HepG2 (cell line): ENCODE data around the gene DOCK3. TPM values are rescaled to one million over a fixed set of nuclear protein-coding genes. Genes with fewer than 3 reads are reported as not detected.

Experiments
- ATF3 ChIP-seq: sonication (generic); formaldehyde crosslinking; IDR thresholded peaks from 2 replicates; pipeline ENCODE4 v1.4.0; 2020; ENCODE audit warnings: missing genetic modification reagents
- FOXA3 ChIP-seq: IDR thresholded peaks from 2 replicates; pipeline ENCODE4 v1.6.1; 2016; ENCODE audit warnings: missing genetic modification reagents, missing compliant biosample characterization
- GFI1 ChIP-seq: sonication (generic); formaldehyde crosslinking; IDR thresholded peaks from 2 replicates; pipeline ENCODE4 v1.5.0; 2020; ENCODE audit warnings: missing genetic modification reagents, mild to moderate bottlenecking, borderline replicate concordance
- HDAC1 ChIP-seq: sonication (generic); formaldehyde crosslinking; IDR thresholded peaks from 2 replicates; pipeline ENCODE4 v1.5.1; 2020; ENCODE audit warnings: mild to moderate bottlenecking, missing genetic modification reagents
- PCBP2 ChIP-seq: fragments of 200-400 bp; formaldehyde crosslinking; optimal IDR thresholded peaks from 2 replicates; pipeline ENCODE3; 2018; ENCODE audit warnings: low read length, low read depth; ENCODE audit not compliant: poor library complexity, severe bottlenecking
- TEAD2 ChIP-seq: sonication (generic); formaldehyde crosslinking; IDR thresholded peaks from 2 replicates; pipeline ENCODE4 v1.9.0; 2021; ENCODE audit warnings: missing genetic modification reagents
- TEAD3 ChIP-seq: optimal IDR thresholded peaks from 2 replicates; pipeline ENCODE3; 2016; ENCODE audit warnings: borderline replicate concordance
- ZNF317 ChIP-seq: sonication (generic); formaldehyde crosslinking; IDR thresholded peaks from 2 replicates; pipeline ENCODE4 v1.5.0; 2020; ENCODE audit warnings: mild to moderate bottlenecking, missing genetic modification reagents
- ZNF549 ChIP-seq: sonication (generic); formaldehyde crosslinking; IDR thresholded peaks from 2 replicates; pipeline ENCODE4 v1.5.0; 2020; ENCODE audit warnings: missing genetic modification reagents
- ZNF644 ChIP-seq: IDR thresholded peaks from 2 replicates; pipeline ENCODE4 v1.6.1; 2016; ENCODE audit warnings: low read depth
- ZNF674 ChIP-seq: sonication (generic); formaldehyde crosslinking; IDR thresholded peaks from 2 replicates; pipeline ENCODE4 v1.5.0; 2020; ENCODE audit warnings: low read depth, mild to moderate bottlenecking, missing genetic modification reagents
- ZNF83 ChIP-seq: sonication (generic); formaldehyde crosslinking; IDR thresholded peaks from 2 replicates; pipeline ENCODE4 v1.4.0; 2020; ENCODE audit warnings: missing genetic modification reagents, mild to moderate bottlenecking, borderline replicate concordance
- ZXDC ChIP-seq: sonication (generic); formaldehyde crosslinking; IDR thresholded peaks from 2 replicates; pipeline ENCODE4 v1.5.0; 2020; ENCODE audit warnings: mild to moderate bottlenecking, missing genetic modification reagents
- polyA plus RNA-seq, 8 experiments: library from polyadenylated mRNA; depleted of rRNA in 3 of 8; stranded (reverse) in 7 of 8; unstranded in 1 of 8; fragments of >200 nt; fragmentation: Illumina TruSeq in 4 of 8; extraction: Trizol in 4 of 8; gene quantifications; 2 replicates each; pipeline versions ENCODE4 v1.2.1 to v1.2.3, GENCODE V29; 2011 to 2016; ENCODE audit warnings: low read depth in 4 of 8, missing spikeins in 1 of 8, mixed read lengths in 1 of 8; ENCODE audit not compliant: insufficient read depth in 1 of 8
- total RNA-seq, 5 experiments: library from RNA; depleted of rRNA; stranded (reverse); fragments of >200 nt; fragmentation: Illumina TruSeq; extraction: Trizol; gene quantifications; 2 replicates each; pipeline ENCODE4 v1.2.3, GENCODE V29; 2016; ENCODE audit warnings: low read depth in 1 of 5
- TF ChIP-seq, protein P1 (sequence below): IDR thresholded peaks from 2 replicates; pipeline ENCODE4 v1.4.0; 2020; ENCODE audit warnings: mild to moderate bottlenecking, missing genetic modification reagents

DOCK3 gene
- total and polyA plus RNA-seq, 2 of the 13 experiments (the other 11 are each of a cell fraction or from before 2014, with no cell fraction given): not detected

DNA sequence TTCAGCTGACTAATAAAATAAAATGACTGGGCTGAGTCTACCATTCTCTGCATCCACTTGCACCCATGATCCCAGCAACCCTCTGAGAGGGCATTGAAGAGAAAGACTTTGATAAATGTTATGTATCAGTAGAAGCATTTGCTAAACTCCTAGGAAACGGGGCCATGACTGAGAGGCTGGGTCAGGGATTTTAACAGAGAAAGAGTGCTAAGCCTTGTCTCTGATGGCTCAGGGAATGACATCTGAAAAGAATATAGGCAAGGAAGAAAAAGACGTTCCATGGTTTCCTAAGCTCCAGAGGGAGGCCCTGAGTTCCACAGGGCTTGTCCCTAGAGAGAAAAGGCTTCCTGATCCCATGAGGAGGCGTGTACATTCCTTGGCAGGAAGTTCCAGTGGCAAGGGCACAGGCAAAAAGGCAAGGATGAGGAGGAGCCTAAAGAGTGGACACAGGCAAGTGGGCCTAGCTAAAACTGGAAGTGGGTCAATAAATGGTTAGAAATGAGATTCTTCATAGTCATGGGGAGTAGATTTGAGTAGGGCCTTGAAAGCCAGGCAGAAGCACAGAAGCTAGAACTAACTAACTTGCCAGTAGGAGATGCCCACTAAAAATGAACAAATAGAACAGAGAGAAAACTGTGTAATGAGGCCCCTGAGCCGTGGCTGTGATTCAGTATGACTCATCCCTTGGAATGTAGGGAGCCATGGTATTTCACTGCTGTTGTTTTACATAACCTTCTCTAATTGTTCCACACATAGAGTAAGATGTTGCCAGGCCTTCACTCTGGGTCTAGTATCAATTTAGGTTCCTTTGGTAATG lies 665.5 kb downstream of the DOCK3 start (continued):
- TF ChIP-seq, protein P1, sequence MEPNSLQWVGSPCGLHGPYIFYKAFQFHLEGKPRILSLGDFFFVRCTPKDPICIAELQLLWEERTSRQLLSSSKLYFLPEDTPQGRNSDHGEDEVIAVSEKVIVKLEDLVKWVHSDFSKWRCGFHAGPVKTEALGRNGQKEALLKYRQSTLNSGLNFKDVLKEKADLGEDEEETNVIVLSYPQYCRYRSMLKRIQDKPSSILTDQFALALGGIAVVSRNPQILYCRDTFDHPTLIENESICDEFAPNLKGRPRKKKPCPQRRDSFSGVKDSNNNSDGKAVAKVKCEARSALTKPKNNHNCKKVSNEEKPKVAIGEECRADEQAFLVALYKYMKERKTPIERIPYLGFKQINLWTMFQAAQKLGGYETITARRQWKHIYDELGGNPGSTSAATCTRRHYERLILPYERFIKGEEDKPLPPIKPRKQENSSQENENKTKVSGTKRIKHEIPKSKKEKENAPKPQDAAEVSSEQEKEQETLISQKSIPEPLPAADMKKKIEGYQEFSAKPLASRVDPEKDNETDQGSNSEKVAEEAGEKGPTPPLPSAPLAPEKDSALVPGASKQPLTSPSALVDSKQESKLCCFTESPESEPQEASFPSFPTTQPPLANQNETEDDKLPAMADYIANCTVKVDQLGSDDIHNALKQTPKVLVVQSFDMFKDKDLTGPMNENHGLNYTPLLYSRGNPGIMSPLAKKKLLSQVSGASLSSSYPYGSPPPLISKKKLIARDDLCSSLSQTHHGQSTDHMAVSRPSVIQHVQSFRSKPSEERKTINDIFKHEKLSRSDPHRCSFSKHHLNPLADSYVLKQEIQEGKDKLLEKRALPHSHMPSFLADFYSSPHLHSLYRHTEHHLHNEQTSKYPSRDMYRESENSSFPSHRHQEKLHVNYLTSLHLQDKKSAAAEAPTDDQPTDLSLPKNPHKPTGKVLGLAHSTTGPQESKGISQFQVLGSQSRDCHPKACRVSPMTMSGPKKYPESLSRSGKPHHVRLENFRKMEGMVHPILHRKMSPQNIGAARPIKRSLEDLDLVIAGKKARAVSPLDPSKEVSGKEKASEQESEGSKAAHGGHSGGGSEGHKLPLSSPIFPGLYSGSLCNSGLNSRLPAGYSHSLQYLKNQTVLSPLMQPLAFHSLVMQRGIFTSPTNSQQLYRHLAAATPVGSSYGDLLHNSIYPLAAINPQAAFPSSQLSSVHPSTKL (CRISPR knock-in tag): peak; percentile 59
- TF ChIP-seq GFI1 (CRISPR knock-in tag): 0 out of 2 replicates have a peak, but pooled peaks have one; percentile 49
- no peak for TF ChIP-seq HDAC1 (CRISPR knock-in tag)
- TF ChIP-seq ZNF317 (CRISPR knock-in tag): no peak
- TF ChIP-seq ZNF644 (CRISPR knock-in tag): 0 out of 2 replicates have a peak, but pooled peaks have one; percentile 25
- TF ChIP-seq TEAD2 (CRISPR knock-in tag): no peak
- TF ChIP-seq FOXA3 (CRISPR knock-in tag): peak; percentile 20; the same call in 1 of the 2 replicates
- no peak for TF ChIP-seq ZNF549
- TF ChIP-seq PCBP2: no peak
- TF ChIP-seq ZNF83 (CRISPR knock-in tag): no peak
- TF ChIP-seq ZNF674: no peak
- TF ChIP-seq ATF3 (CRISPR knock-in tag): peak; percentile 77
- TF ChIP-seq ZXDC (CRISPR knock-in tag): no peak
- peak; percentile 98 for TF ChIP-seq TEAD3
- TF ChIP-seq, all 625 proteins: peak for 11
